GM21447 (cell line): ENCODE data around the gene RAB15.

Experiments used
- ATAC-seq: cut with Tn5 transposase; IDR thresholded peaks from one replicate; pipeline ENCODE4 v1.9.1; 2021; ENCODE audit not compliant: unreplicated experiment

RAB15 gene

GRCh38 chr14:64956697-64957406 lies 15.3 kb downstream of the RAB15 start:
- no peak for ATAC-seq

GRCh38 chr14:64955297-64955696 lies 16.8 kb downstream of the RAB15 start:
- no peak for ATAC-seq

DNA sequence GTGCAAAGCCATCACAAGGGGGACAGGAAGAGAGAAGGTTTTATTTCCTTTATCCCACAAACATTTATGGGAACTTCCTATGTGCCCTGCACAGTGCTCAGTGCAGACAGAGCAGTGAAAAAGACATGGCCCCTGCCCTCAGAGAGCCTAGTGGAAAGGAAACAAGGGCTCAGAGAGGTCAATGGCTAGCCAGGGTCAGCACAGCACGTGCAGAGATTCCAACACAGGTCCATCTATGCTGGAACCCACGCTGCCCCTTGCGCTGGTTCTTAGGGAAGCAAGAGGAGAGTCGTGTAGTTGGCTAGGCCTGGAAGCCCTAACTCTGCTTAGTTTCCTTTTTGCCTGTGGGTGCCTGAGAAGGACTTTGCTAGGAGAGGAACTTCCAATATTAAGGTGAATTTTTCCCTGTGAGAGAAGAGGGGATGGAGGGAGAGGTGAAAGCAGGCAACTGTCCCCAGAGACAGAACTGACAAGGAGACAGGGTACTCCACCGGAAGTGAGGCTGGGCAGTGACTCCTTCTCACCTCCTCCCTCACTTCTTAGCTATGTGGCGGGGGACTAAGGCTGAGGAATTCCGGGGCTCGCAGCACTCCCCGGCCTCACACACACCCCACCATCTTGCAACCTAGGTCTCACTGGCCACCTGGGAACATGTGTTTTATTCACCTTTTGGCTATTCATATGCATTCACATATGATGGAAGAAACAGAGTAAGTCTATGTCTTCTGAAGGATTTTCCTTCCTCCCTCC lies 17.5 kb downstream of the RAB15 start:
- ATAC-seq = no peak

DNA sequence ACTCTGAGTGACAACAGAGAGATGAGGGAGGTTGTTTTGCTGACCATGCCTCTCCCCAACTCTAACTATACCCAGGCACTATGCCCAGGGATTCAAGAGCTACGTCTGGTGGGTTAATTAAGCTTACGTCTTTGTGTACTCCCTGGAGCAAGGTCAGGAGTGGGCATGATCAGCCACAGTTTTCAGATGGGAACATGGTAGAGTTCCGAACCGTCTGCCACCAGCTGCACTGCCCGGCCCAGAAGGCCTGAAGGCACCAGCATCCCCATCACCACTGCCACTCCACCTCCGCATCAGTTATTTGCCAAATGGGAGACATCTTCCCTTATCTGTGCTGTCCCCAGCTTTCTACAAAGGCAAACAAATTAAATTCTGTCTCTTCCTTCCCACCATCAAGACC lies 18.5 kb downstream of the RAB15 start:
- no peak for ATAC-seq

GRCh38 chr14:64953310-64953654 lies 18.9 kb downstream of the RAB15 start:
- ATAC-seq = no peak

GRCh38 chr14:64952598-64953309 lies 19.4 kb downstream of the RAB15 start:
- ATAC-seq = peak; percentile 63

DNA sequence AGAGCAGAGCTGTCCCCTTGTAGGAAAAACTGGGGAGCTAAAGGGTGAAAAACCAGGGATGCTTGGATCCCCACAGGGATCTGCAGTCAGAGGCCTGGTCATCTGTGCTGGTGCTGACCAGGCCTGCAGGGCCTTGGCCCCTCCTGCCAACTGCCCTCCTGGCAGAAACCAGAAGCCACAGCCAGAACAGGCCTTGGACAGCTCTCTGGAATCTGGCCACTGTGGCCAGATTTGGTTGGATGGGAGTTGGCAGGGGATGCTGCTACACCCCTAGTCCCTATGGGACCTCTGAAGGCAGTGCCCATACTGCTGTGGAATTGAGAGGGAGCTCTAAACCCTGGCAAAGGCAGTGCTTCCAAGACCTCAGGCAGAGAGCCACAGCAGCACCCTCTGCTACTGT lies 20.4 kb downstream of the RAB15 start:
- ATAC-seq = no peak

DNA sequence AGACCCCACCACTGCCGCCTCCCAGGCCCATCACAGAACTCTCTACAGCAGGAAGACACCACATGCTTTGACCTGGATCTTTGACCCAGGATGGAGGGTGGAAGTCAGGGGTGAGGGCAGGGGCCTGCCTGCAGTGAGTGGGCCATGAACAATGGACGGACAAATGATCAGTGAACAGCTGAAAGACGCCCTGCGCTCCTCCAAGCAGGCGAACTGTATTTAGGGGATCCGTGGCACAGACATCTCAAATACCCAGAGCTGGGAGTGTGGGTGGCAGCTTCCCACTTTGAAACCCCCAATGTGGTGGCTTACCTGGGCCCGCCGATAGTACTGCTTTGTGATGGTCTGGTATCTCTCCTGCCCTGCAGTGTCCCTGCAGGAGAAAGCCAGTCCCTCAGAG lies 20.8 kb downstream of the RAB15 start:
- no peak for ATAC-seq

- no peak for ATAC-seq
Measured at GRCh38 chr14:64950889-64951288, 21.2 kb downstream of the RAB15 start.

DNA sequence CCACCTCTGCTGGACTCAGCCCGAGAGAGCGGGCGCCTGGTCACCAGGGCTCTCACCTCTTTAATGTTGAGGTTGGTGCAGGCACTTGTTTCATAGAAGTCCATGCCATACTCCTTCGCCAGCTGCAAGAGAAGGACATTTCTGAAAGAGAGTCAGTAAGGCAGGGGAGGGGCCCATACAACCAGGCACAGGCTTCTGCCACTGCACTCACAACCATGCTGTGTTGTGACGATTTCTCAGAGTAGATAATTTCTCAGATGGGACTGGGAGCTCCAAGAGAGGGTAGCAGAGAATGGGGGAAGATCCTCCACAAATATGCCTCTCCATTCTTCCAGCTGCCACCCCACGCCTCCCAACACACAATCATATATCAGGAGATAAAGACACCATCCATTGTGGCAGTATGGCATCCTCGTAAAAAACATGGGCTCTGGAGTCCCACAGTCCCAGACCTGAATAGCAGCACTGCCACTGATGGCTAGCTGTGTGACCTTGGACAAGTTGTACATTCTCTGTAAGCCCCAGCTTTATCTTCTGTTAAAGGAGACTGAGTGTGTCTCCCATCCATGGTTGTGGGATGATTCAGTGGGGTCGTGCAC lies 23.4 kb downstream of the RAB15 start:
- no peak for ATAC-seq

DNA sequence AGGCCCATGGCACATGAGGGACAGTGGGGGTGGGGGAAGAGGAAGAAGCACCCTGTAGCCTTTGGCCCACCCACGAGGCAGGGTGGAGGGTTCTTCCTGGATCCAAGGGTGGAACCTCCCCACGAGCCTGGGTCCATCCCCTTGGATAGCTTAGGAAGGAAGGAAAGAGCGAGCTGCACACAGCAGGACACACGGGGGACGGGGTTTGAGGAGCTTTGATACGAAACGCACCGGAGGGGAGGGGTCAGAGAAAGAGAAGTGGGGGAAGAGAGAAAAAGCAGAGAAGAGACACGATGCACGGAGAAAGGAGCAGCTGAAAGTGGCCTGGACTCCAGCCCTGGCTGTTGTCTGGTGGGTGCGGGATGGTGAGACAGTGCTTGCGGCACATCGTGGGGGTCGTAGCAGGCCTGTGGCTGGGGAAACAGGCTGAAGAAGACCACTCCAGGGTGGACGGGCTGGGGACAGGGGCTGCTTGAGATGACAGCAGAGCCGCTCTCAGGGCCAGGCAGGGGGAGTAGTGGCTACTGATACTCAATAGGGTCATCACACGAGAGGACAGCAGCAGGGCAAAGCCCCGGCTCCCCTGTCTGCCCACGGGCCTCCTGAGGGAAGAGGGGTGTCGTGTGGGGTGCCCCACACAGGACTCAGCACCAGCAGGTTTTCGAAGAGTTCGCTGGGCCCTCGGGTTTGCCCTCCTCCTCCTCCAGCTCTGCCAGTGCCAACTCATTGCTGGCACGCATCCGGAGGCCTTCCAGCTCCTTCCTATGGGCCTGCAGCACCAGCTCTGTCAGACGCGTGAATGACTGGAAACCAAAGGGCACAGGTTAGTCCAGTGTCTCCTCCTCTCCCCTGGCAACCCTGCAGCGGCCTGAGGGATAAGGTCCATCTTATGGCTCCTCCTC lies 24.2 kb downstream of the RAB15 start:
- no peak for ATAC-seq

DNA sequence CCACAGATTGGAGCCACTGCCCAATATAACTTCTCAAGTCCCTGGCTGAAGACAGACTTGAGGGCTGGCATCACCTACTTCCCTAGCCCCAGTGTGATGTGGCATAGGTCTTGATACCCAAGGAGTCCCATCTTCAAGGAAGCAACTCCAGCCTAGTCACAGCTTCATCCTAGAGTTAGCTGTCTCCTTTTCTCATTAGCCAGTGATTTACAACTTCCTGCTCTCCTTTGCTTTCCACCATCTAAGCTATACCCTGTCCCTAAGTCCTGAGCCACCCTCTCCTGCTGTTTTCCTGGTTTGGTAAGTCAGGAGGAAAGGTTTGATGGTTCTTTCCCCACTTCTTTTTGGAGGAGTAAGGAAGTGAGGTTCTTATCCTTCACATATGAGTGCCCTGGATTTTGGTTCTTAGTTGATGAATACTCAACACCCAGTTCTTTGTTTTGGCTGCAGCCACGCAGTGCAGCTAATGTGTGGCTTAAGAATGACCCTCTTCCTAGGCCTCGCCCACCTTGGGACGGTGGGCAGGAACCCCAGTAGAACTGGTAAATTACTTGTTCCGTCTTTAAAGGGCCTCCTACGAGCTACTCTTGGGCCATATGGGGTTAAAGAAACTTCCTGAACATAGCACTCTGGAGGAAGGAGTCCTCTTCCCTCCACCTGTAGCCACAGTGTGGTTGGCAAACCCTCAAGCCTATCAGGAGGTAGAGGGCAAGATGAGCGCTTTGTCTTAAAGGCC lies 25.7 kb downstream of the RAB15 start:
- ATAC-seq = no peak

GRCh38 chr14:64945431-64946178 lies 26.5 kb downstream of the RAB15 start:
- ATAC-seq = no peak

- ATAC-seq = no peak
Measured at GRCh38 chr14:64944861-64945260, 27.3 kb downstream of the RAB15 start.

GRCh38 chr14:64944041-64944440 lies 28.1 kb downstream of the RAB15 start:
- ATAC-seq = no peak

- no peak for ATAC-seq
Measured at GRCh38 chr14:64943556-64943955, 28.6 kb downstream of the RAB15 start.

DNA sequence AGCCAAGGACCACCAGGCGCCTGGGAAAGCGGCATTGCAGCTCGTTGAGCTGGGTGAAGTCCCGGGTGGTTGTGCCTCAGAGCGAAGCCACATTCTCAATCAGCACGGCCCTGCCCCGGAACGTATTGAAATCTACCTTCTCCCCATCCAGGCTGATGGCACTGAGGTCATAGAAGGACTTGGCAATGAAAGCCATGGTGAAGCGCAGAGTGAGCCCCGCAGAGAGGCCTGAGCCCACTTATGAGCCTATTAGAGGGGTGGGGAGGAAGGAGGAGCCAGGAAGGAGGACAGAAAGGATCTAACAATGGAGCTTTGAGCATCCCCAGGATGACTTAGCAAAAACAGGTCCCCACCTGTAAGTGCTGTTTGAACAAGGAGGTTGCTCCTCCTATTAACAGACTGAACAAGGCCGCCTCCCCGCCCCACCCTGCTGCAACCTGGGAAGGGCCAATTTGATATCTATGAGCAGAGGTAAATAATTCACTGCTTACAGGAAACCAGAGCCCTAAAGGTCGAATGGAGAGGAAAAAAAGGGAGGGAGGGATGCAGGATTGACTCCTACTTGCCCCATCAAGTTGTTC lies 29.5 kb downstream of the RAB15 start, which contains the start of gene GPX2:
TSS of gene GPX2 (minus strand) at position 215 of the 581 bp plus-strand sequence. CDS start at position 196, 19 bp downstream.
- ATAC-seq = no peak

GRCh38 chr14:64940336-64940910 lies 31.7 kb downstream of the RAB15 start:
- no peak for ATAC-seq
